B cell (primary cell): ENCODE data around the gene PRDM5. TPM values are rescaled to one million over a fixed set of nuclear protein-coding genes. Genes with fewer than 3 reads are reported as not detected.

Experiments
- ATAC-seq: fragments of 200-7000 bp; cut with Tn5 transposase; one replicate; pipeline ENCODE4 v1.10.0; 2021; ENCODE audit warnings: low read depth, mild to moderate bottlenecking, moderate number of reproducible peaks, moderate library complexity
- CTCF ChIA-PET: fragments of 350-600 bp; sonication (Branson Sonifier 250); formaldehyde crosslinking; loops from one replicate; lab custom pipeline; 2021; ENCODE audit warnings: antibody characterized with exemption, inconsistent platforms; lab: Charles Lee
- POLR2A ChIA-PET: fragments of 350-600 bp; sonication (Branson Sonifier 250); formaldehyde crosslinking; loops from one replicate; lab custom pipeline; 2021; ENCODE audit warnings: antibody characterized with exemption; lab: Charles Lee
- DNase-seq: peaks from one replicate; pipeline ENCODE4 v3.0.0; 2013
- H2AFZ ChIP-seq: 2 replicates; pipeline ENCODE4 v1.6.1; 2012; ENCODE audit warnings: mild to moderate bottlenecking, low read depth, low read length; ENCODE audit not compliant: insufficient read depth, poor library complexity, severe bottlenecking
- H3K27ac ChIP-seq, 2 donors: 1 replicate in 1 of 2; 2 replicates in 1 of 2; pipeline ENCODE4 v1.5.1; 2012 to 2013; ENCODE audit warnings: low read length in 2 of 2, mild to moderate bottlenecking in 2 of 2, moderate library complexity in 1 of 2
- H3K27me3 ChIP-seq, 4 experiments: fragments of 200-600 bp in 1 of 4; sonication (generic) in 1 of 4; replicated peaks in 1 of 4; 1 replicate in 2 of 4; 2 replicates in 2 of 4; pipeline versions ENCODE4 v1.6.1 to v1.7.0; 2013 to 2016; ENCODE audit warnings: low read length in 3 of 4, mild to moderate bottlenecking in 2 of 4, mixed read lengths in 1 of 4, moderate library complexity in 1 of 4; ENCODE audit not compliant: insufficient read depth in 4 of 4, control insufficient read depth in 3 of 4; ENCODE audit errors: control extremely low read depth in 1 of 4
- H3K36me3 ChIP-seq, 2 experiments: replicated peaks in 1 of 2; 1 replicate in 1 of 2; 2 replicates in 1 of 2; pipeline versions ENCODE4 v1.6.1 to v1.7.1; 2013; ENCODE audit warnings: low read length in 1 of 2; ENCODE audit not compliant: insufficient read depth in 2 of 2, control insufficient read depth in 1 of 2; ENCODE audit errors: control extremely low read depth in 1 of 2, extremely low read depth in 1 of 2
- H3K4me1 ChIP-seq, 2 donors: fragments of 200-600 bp in 1 of 2; sonication (generic) in 1 of 2; 1 replicate in 1 of 2; 2 replicates in 1 of 2; pipeline versions ENCODE4 v1.5.1 to v1.6.1; 2013 to 2017; ENCODE audit warnings: low read length in 2 of 2; ENCODE audit not compliant: control insufficient read depth in 2 of 2, insufficient read depth in 2 of 2
- H3K4me2 ChIP-seq: replicated peaks from 2 replicates; pipeline ENCODE3; 2012; ENCODE audit warnings: mild to moderate bottlenecking, low read depth, low read length; ENCODE audit not compliant: poor library complexity, severe bottlenecking
- H3K4me3 ChIP-seq, 5 experiments: fragments of 200-600 bp in 1 of 5; sonication (generic) in 1 of 5; 1 replicate in 3 of 5; 2 replicates in 2 of 5; pipeline versions ENCODE4 v1.5.1 to v1.7.0; 2011 to 2016; ENCODE audit warnings: low read length in 4 of 5, mild to moderate bottlenecking in 4 of 5, low read depth in 2 of 5, control low read depth in 1 of 5, moderate library complexity in 1 of 5; ENCODE audit not compliant: insufficient read depth in 1 of 5; ENCODE audit errors: control extremely low read depth in 1 of 5, extremely low read depth in 1 of 5
- H3K79me2 ChIP-seq: fragments of 200-600 bp; sonication (generic); one replicate; pipeline ENCODE4 v1.6.0; 2016; ENCODE audit warnings: low read length; ENCODE audit not compliant: control insufficient read depth, insufficient read depth
- H3K9ac ChIP-seq: fragments of 200-600 bp; sonication (generic); 2 replicates; pipeline ENCODE4 v1.6.1; 2017; ENCODE audit warnings: mild to moderate bottlenecking, low read length, moderate library complexity
- H3K9me3 ChIP-seq, 3 donors: one replicate each; pipeline versions ENCODE4 v1.6.1 to v1.7.1; 2013; ENCODE audit warnings: low read length in 2 of 3; ENCODE audit not compliant: control insufficient read depth in 2 of 3, insufficient read depth in 1 of 3; ENCODE audit errors: control extremely low read depth in 1 of 3
- H4K20me1 ChIP-seq: 2 replicates; pipeline ENCODE4 v1.6.0; 2012; ENCODE audit warnings: mild to moderate bottlenecking, low read length; ENCODE audit not compliant: insufficient read depth, control insufficient read depth, poor library complexity, severe bottlenecking
- H3K27ac Mint-ChIP-seq: one replicate; pipeline ENCODE4 v1.8.0; 2021; ENCODE audit warnings: mixed read lengths
- H3K27me3 Mint-ChIP-seq: one replicate; pipeline ENCODE4 v1.8.0; 2021; ENCODE audit warnings: mixed read lengths
- H3K4me1 Mint-ChIP-seq: one replicate; pipeline ENCODE4 v1.8.0; 2021; ENCODE audit warnings: mixed read lengths
- H3K4me3 Mint-ChIP-seq: one replicate; pipeline ENCODE4 v1.8.0; 2021; ENCODE audit warnings: mixed read lengths
- H3K9me3 Mint-ChIP-seq: one replicate; pipeline ENCODE4 v1.8.0; 2022; ENCODE audit warnings: mixed read lengths; ENCODE audit not compliant: insufficient read depth
- CTCF ChIP-seq: fragments of 200-600 bp; IDR thresholded peaks from one replicate; pipeline ENCODE4 v1.8.0; 2022; ENCODE audit warnings: antibody characterized with exemption, mild to moderate bottlenecking
- EZH2 ChIP-seq: IDR thresholded peaks from 2 replicates; pipeline ENCODE4 v1.6.1; 2012; ENCODE audit warnings: borderline replicate concordance, low read depth, mild to moderate bottlenecking, moderate library complexity, low read length; ENCODE audit not compliant: insufficient read depth, poor library complexity, severe bottlenecking
- WGBS: methylation state at CpG from one replicate; pipeline ENCODE4 v1.1.5; 2013; ENCODE audit warnings: missing lambda C conversion rate; ENCODE audit not compliant: insufficient coverage; 5-methylcytosine and 5-hydroxymethylcytosine counted together
- intact Hi-C: fragments of 100-400 bp; cut with micrococcal nuclease; formaldehyde crosslinking; loops from one replicate; pipeline ENCODE4 v1.10.0; 2022
- polyA plus RNA-seq: library from polyadenylated mRNA; depleted of rRNA; stranded (reverse); fragments of >200 nt; gene quantifications from 2 replicates; pipeline ENCODE4 v1.2.3, GENCODE V29; 2012
- total RNA-seq, 2 donors: library from RNA; stranded (reverse); fragments of 120-200 nt in 1 of 2; gene quantifications; 1 replicate in 1 of 2; 2 replicates in 1 of 2; pipeline versions ENCODE4 v1.2.3 to v1.2.4, GENCODE V29; 2013 to 2022

The PRDM5 gene
- total and polyA plus RNA-seq, 2 donors (not counting 1 experiment from before 2014, with no cell fraction given) = not detected

GRCh38 chr4:120775431-120775830, 147.1 kb downstream of the PRDM5 start:
- no peak for TF ChIP-seq CTCF
- no peak for TF ChIP-seq EZH2
- Mint-ChIP-seq H3K27ac (no peak overlapping the region), H3K9me3 (no peaks in the 10 kb centered on the region), H3K27me3 (no peaks in the 10 kb centered on the region), H3K4me1 (no peaks in the 10 kb centered on the region), H3K4me3 (no peak overlapping the region)
- H3K9me3 ChIP-seq = no peaks in the 10 kb centered on the region
- POLR2A ChIA-PET = no interaction called here
- CTCF ChIA-PET = no interaction called here
- H2AFZ ChIP-seq = no peak overlapping the region
- no peaks in the 10 kb centered on the region for H3K4me1 ChIP-seq
- DNase-seq (no peak), ATAC-seq (no peak)
- no peak overlapping the region for H3K9ac ChIP-seq
- H3K27ac ChIP-seq = no peak overlapping the region
- H3K79me2 ChIP-seq = no peaks in the 10 kb centered on the region
- H3K36me3 ChIP-seq = no peaks in the 10 kb centered on the region
- H3K4me2 ChIP-seq = no peak overlapping the region
- H4K20me1 ChIP-seq = no peaks in the 10 kb centered on the region
- no peaks in the 10 kb centered on the region for H3K27me3 ChIP-seq
- no peak overlapping the region for H3K4me3 ChIP-seq
- intact Hi-C loops = no loop called here

- H3K36me3 ChIP-seq = no peaks in the 10 kb centered on the region
- H3K9ac ChIP-seq = no peak overlapping the region
- H4K20me1 ChIP-seq = no peaks in the 10 kb centered on the region
- H3K27me3 ChIP-seq = no peaks in the 10 kb centered on the region
- no peak overlapping the region for H3K4me3 ChIP-seq
- Mint-ChIP-seq H3K9me3 (peaks cover 3% of the 10 kb centered on the region), H3K4me3 (no peak overlapping the region), H3K27me3 (no peaks in the 10 kb centered on the region), H3K4me1 (no peaks in the 10 kb centered on the region), H3K27ac (no peak overlapping the region)
- no peaks in the 10 kb centered on the region for H3K4me1 ChIP-seq
- no CpG with 5 or more reads among the region's 1 CpG for WGBS
- no peak for DNase-seq
- ATAC-seq = no peak
- TF ChIP-seq CTCF (no peak), EZH2 (no peak)
- H3K4me2 ChIP-seq = no peak overlapping the region
- intact Hi-C loops = no loop called here
- H2AFZ ChIP-seq = no peak overlapping the region
- H3K27ac ChIP-seq = no peak overlapping the region
- ChIA-PET CTCF (no interaction called here), POLR2A (no interaction called here)
- peaks cover 0 to 2% (median 0%) of the 10 kb centered on the region in 3 donors for H3K9me3 ChIP-seq
- H3K79me2 ChIP-seq = no peaks in the 10 kb centered on the region
These were observed 148.9 kb downstream of the PRDM5 start for GRCh38 chr4:120773641-120774040.
